K562 (cell line): ENCODE results near the gene TINCR. TPM values are rescaled to one million over a fixed set of nuclear protein-coding genes. Genes with fewer than 3 reads are reported as not detected.

Experiments
- ARID2 ChIP-seq: fragments of 450-650 bp; IDR thresholded peaks from 2 replicates; pipeline ENCODE4 v1.6.1; 2017; ENCODE audit warnings: antibody characterized with exemption, mild to moderate bottlenecking
- BCLAF1 ChIP-seq, 2 experiments: fragments of 450-650 bp in 1 of 2; IDR thresholded peaks; 2 replicates each; pipeline ENCODE4 v1.6.1; 2011 to 2017; ENCODE audit warnings: low read depth in 2 of 2, antibody characterized with exemption in 1 of 2, borderline replicate concordance in 1 of 2, low read length in 1 of 2, mild to moderate bottlenecking in 1 of 2, mixed read lengths in 1 of 2; ENCODE audit not compliant: control insufficient read depth in 1 of 2
- BRD4 ChIP-seq: fragments of 200-600 bp; sonication (generic); IDR thresholded peaks from 2 replicates; pipeline ENCODE4 v1.6.1; 2017; ENCODE audit warnings: inconsistent platforms
- FOXP1 ChIP-seq: sonication (generic); formaldehyde crosslinking; IDR thresholded peaks from 2 replicates; pipeline ENCODE4 v1.8.0; 2022; ENCODE audit warnings: mild to moderate bottlenecking, missing genetic modification reagents
- HNRNPUL1 ChIP-seq: fragments of 200-400 bp; formaldehyde crosslinking; IDR thresholded peaks from 2 replicates; pipeline ENCODE4 v1.6.1; 2017; ENCODE audit warnings: low read length
- KAT7 ChIP-seq: sonication (generic); formaldehyde crosslinking; IDR thresholded peaks from 2 replicates; pipeline ENCODE4 v1.8.0; 2022; ENCODE audit warnings: missing genetic modification reagents, mild to moderate bottlenecking, borderline replicate concordance
- MAZ ChIP-seq, 2 experiments: fragments of 450-650 bp in 1 of 2; sonication (generic) in 1 of 2; formaldehyde crosslinking; IDR thresholded peaks in 1 of 2; conservative IDR thresholded peaks in 1 of 2; 2 replicates each; pipeline versions ENCODE4 v1.4.0 to v1.5.0; 2020; ENCODE audit warnings: mild to moderate bottlenecking in 1 of 2, missing genetic modification reagents in 1 of 2
- ZNF445 ChIP-seq: fragments of 250-450 bp; sonication (Bioruptor Pico); IDR thresholded peaks from 2 replicates; pipeline ENCODE4 v1.4.0; 2020; ENCODE audit warnings: low read depth, mild to moderate bottlenecking, moderate library complexity
- polyA plus RNA-seq, 8 experiments: library from polyadenylated mRNA; depleted of rRNA in 4 of 8; stranded (reverse) in 5 of 8; unstranded in 3 of 8; fragments of >200 nt; fragmentation: Nextera tagmentation in 2 of 8; fragmentation: Illumina TruSeq in 1 of 8; extraction: Ambion mirVana in 2 of 8; extraction: Trizol in 1 of 8; gene quantifications; 2 replicates each; pipeline versions ENCODE4 v1.2.1 to v1.2.3, GENCODE V29; 2011 to 2014; ENCODE audit warnings: inconsistent platforms in 1 of 8, missing spikeins in 1 of 8
- total RNA-seq, 7 experiments: library from RNA; depleted of rRNA in 6 of 7; stranded (reverse); fragments of >200 nt in 6 of 7; fragmentation: Illumina TruSeq in 2 of 7; extraction: Trizol in 2 of 7; gene quantifications; 2 replicates each; pipeline versions ENCODE4 v1.2.1 to v1.2.3, GENCODE V29; 2011 to 2021; ENCODE audit warnings: low replicate concordance in 1 of 7
- TF ChIP-seq, protein P1 (sequence below): fragments of 450-650 bp; IDR thresholded peaks from 2 replicates; pipeline ENCODE4 v1.6.1; 2016

The TINCR gene
- total and polyA plus RNA-seq, 9 of the 15 experiments (the other 6 are each of a cell fraction or from before 2014, with no cell fraction given): 0.03 to 0.24 (median 0.09) TPM; not detected in 1

GRCh38 chr19:5533257-5533656, 34.5 kb downstream of the TINCR start (continued):
- TF ChIP-seq BCLAF1 (IDR thresholded peaks at IDR 0.05; ENCODE audit: borderline replicate concordance in 1 of 2, control insufficient read depth in 1 of 2, low read depth in 2 of 2, low read length in 1 of 2) (no peak), MAZ (CRISPR knock-in tag; conservative IDR thresholded peaks at IDR 0.05 in 1 of 2, IDR thresholded peaks at IDR 0.05 in 1 of 2) (no peak), FOXP1 (CRISPR knock-in tag) (no peak), HNRNPUL1 (no peak), ZNF445 (no peak), ARID2 (no peak), BRD4 (no peak), KAT7 (CRISPR knock-in tag) (no peak)
- TF ChIP-seq, protein P1, sequence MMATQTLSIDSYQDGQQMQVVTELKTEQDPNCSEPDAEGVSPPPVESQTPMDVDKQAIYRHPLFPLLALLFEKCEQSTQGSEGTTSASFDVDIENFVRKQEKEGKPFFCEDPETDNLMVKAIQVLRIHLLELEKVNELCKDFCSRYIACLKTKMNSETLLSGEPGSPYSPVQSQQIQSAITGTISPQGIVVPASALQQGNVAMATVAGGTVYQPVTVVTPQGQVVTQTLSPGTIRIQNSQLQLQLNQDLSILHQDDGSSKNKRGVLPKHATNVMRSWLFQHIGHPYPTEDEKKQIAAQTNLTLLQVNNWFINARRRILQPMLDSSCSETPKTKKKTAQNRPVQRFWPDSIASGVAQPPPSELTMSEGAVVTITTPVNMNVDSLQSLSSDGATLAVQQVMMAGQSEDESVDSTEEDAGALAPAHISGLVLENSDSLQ: no peak
- TF ChIP-seq, all 486 proteins: peak for 0
